ENCODE data around the gene EEF1A2. TPM values are rescaled to one million over a fixed set of nuclear protein-coding genes. Genes with fewer than 3 reads are reported as not detected.

EEF1A2 gene
- total RNA-seq, 1 donor from 2014 or later = 1.2 TPM

- DNase-seq (ENCODE audit: low spot score) = no peak
Measured at GRCh38 chr20:63456429-63457284, 42.2 kb downstream of the EEF1A2 start.

- DNase-seq (ENCODE audit: low spot score) = no peak
Measured at GRCh38 chr20:63455568-63455859, 43.4 kb downstream of the EEF1A2 start.

GRCh38 chr20:63454731-63455567 is 43.9 kb downstream of the EEF1A2 start:
- no peak for DNase-seq (ENCODE audit: low spot score)

- no peak for DNase-seq (ENCODE audit: low spot score)
Measured at GRCh38 chr20:63452821-63453523, 45.9 kb downstream of the EEF1A2 start.

- no peak for DNase-seq (ENCODE audit: low spot score)
Measured at GRCh38 chr20:63452341-63452740, 46.5 kb downstream of the EEF1A2 start.

GRCh38 chr20:63451821-63452220 is 47.1 kb downstream of the EEF1A2 start:
- no peak for DNase-seq (ENCODE audit: low spot score)

- no peak for DNase-seq (ENCODE audit: low spot score)
Measured at GRCh38 chr20:63449796-63450730, 48.8 kb downstream of the EEF1A2 start.

GRCh38 chr20:63449025-63449424 is 49.9 kb downstream of the EEF1A2 start:
- DNase-seq (ENCODE audit: low spot score) = no peak

- no peak for DNase-seq (ENCODE audit: low spot score)
Measured at GRCh38 chr20:63448031-63448430, 50.9 kb downstream of the EEF1A2 start.

GRCh38 chr20:63447320-63447719 is 51.6 kb downstream of the EEF1A2 start:
- no peak for DNase-seq (ENCODE audit: low spot score)

- no peak for DNase-seq (ENCODE audit: low spot score)
Measured at GRCh38 chr20:63446216-63447024, 52.5 kb downstream of the EEF1A2 start.

GRCh38 chr20:63445075-63445734 is 53.7 kb downstream of the EEF1A2 start:
- no peak for DNase-seq (ENCODE audit: low spot score)

- DNase-seq (ENCODE audit: low spot score) = no peak
Measured at GRCh38 chr20:63444548-63444947, 54.3 kb downstream of the EEF1A2 start.

GRCh38 chr20:63443606-63444395 is 55.1 kb downstream of the EEF1A2 start:
- DNase-seq (ENCODE audit: low spot score) = no peak

GRCh38 chr20:63442100-63442493 is 56.8 kb downstream of the EEF1A2 start:
- DNase-seq (ENCODE audit: low spot score) = no peak

- no peak for DNase-seq (ENCODE audit: low spot score)
Measured at GRCh38 chr20:63441136-63442099, 57.5 kb downstream of the EEF1A2 start.

GRCh38 chr20:63440366-63440955 is 58.4 kb downstream of the EEF1A2 start:
- no peak for DNase-seq (ENCODE audit: low spot score)

Measured in mesenteric fat pad (tissue), 1 donor.